Muscle of arm (tissue), 12 donors: Measurements from ENCODE around the gene SEMA3G. TPM values are rescaled to one million over a fixed set of nuclear protein-coding genes. Genes with fewer than 3 reads are reported as not detected.

Source experiments
- DNase-seq: peaks from one replicate; pipeline ENCODE4 v3.0.0-alpha.2; 2013
- polyA plus RNA-seq, 12 donors: library from polyadenylated mRNA; unstranded; fragments of 120-200 nt; gene quantifications; one replicate each; pipeline ENCODE4 v1.2.1, GENCODE V29; 2013; ENCODE audit not compliant: insufficient read length in 12 of 12

Gene SEMA3G
- polyA plus RNA-seq, 12 donors: 10.2 to 16.1 (median 12.5) TPM; not detected in 1

GRCh38 chr3:52480768-52481715 lies 36.1 kb upstream of the SEMA3G start:
- DNase-seq: no peak

DNA sequence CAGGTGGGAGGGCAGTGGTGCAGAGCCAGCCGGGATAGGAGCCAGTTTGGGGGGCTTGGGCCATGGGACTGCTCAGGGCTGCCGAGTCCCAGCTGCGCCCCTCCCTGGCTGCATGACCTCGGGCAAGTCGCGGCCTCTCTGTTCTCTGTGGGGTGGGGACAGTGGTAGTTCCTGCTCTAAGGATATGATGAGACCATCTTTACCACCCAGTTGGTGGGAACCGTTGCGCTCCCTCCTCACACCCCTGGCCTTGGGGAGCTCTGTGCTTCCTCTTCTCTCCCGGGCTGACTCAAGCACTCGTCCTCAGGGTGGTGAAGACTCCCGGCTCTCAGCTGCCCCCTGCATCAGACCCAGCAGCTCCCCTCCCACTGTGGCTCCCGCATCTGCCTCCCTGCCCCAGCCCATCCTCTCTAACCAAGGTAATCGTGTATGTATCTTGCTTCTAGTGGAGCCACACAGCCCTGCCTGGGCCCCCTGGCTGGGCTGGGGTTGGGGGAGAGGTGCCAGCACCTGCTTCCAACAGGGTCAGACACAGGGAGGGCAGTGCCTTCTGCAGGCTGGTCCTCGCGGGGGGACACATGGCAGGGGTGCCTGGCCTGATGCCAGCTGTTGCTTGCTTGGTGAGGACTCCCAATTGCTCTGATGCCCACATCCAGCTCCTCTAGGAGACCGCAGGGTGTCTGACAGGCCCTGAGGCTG lies 35.1 kb upstream of the SEMA3G start:
- no peak for DNase-seq

GRCh38 chr3:52479037-52479876 lies 34.4 kb upstream of the SEMA3G start:
- DNase-seq: no peak

GRCh38 chr3:52477796-52478095 lies 32.8 kb upstream of the SEMA3G start:
- DNase-seq: no peak

DNA sequence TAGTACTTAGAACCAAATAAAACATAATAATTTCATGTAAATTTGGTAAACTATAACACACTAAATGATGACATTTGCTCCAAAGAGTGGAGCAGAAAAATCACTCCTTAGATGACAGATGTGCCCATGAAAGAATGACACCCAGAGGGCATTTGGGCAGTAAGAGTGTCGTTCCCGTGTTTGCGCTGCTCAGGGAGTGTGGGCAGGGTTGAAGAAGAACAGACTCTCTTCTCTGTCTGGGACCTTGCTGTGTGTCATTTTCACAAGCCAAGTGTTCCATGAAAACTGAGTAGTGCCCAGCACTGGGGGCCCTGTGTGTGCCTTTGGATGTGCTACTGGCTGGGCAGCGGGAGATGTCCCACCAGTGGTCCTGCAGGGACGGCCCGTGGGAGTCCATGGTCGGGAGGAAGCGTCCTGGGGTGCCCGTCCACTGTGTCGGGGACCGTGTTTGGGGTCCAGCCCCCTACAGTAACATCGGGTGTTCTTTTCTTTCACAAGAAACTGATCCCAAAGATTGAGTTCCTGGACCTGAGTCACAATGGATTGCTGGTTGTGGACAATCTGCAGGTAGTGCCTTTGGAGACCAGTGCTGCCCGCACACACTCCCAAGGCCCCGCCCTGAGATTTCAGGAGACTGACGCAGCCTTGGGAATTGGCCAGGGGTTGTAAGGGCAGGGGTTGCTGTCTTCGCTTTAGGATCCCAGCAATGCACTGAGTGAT lies 32.3 kb upstream of the SEMA3G start:
- no peak for DNase-seq

DNA sequence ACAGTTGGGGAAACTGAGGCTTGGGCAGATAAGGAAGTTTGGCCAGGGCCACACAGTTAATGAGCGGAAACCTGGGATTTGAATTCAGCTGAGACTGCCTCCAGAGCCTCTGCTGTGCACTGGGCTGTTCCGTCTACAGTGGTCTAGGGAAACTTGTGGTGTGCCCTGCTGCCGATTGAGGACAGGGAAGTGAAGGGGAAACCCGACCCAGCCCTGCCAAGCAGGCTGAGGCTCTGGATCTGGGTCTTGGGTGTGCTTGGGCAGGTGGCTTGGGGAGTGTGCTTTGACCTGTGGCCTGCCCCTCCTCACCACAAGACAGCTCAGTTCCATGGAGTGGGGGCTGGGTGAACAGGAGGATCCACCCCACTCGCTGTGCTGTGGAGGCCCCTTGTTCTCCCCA lies 28.1 kb upstream of the SEMA3G start:
- DNase-seq: no peak

GRCh38 chr3:52472239-52473000 lies 27.5 kb upstream of the SEMA3G start:
- DNase-seq: no peak

DNA sequence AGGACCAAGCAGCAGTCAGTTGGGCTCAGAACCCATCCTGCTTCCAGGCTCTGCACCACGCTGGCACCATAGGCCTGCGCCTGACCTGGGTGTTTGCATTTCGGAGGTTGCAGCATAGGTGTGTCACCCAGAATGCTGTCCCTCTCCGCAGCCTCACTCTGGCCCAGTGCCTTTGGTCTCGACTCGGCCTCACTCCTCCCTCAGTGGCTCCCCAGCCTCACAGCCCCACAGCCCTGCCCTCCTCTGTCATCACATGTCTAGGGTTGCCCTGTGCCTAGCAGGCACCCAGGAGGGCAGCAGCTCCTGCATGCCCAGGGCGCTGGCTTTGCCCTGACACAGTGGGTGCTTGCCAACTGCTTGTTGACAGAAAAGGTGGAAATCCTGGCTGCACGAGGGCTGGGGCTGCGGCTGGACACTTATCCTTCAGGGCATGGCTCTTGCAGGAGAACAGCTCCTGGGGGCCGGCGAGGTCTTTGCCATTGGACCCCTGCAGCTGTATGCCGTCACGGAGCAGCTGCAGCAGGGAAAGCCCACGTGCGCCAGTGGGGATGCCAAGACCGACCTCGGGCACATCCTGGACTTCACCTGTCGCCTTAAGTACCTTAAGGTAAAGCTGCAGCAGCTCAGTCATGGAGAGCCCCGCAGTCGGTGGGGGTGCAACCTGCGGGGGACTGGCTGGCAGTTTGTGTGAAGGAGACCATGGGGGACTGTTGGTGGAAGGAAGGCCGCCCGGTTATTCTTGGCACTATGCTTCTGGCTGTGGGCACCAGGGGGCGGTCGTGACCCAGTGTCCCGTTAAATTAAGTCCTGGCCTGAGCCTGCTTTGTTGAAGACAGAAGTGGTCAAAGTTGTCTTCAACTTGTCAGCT lies 26.7 kb upstream of the SEMA3G start:
- DNase-seq: no peak

GRCh38 chr3:52470920-52471319 lies 26.0 kb upstream of the SEMA3G start:
- DNase-seq: no peak

DNA sequence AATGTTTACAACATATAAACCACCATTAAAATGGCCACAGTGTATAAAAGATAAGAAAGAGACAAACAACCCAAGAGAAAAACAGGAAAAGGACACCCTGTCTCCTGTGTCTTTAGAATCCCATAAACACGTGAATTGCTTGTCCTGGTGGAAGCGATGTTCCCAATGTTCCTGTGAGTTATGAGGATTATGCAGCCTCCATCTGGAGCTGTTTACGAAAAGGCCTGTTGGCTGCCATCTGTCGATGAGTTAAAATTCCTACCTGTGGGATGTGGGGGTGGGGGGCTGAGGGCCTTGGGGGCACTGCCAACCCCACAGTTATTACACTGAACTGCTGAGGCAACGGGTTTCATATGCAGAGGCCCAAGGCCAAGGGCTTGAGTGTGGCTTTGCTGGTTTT lies 24.1 kb upstream of the SEMA3G start:
- DNase-seq: no peak

GRCh38 chr3:52468336-52468735 lies 23.4 kb upstream of the SEMA3G start:
- no peak for DNase-seq

DNA sequence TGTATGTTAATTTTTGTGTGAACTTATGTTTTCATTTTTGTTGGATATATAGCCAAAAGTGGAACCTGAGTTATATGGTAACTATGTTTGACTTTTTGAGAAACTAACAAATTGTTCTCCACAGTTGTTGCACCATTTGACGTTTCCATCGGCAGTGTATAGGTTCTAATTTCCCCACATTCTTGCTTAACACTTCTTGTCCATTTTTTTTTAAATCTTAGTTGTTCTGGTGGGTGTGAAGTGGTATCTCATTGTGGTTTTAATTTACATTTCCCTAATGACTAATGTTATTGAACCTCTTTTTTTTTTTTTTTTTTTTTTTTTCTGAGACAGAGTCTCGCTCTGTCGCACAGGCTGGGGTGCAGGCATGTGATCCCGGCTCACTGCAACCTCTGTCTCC lies 18.5 kb upstream of the SEMA3G start:
- DNase-seq: no peak

- DNase-seq: no peak
Observed at GRCh38 chr3:52461874-52462273, 17.0 kb upstream of the SEMA3G start.

- no peak for DNase-seq
Observed at GRCh38 chr3:52458770-52459545, 14.1 kb upstream of the SEMA3G start.

GRCh38 chr3:52458031-52458760 lies 13.3 kb upstream of the SEMA3G start:
- DNase-seq: no peak

DNA sequence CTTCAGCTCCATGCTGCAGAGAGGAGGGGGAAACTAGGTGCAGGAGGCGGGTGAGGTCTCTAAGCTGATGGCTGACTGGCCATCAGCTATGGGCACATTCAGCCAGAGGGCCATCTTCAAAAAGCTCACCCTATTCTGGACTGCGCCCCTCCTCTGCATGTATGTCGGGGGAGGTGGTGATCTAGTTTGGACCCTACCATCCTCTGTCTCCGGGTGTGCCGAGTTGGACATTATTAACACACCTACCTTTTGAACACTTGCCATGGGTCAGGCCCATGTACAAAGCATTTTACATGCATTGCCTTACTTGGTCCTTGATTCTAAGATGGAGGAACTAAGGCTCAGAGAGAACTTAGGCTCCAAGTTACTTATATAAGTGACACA lies 11.9 kb upstream of the SEMA3G start:
- DNase-seq: no peak

DNA sequence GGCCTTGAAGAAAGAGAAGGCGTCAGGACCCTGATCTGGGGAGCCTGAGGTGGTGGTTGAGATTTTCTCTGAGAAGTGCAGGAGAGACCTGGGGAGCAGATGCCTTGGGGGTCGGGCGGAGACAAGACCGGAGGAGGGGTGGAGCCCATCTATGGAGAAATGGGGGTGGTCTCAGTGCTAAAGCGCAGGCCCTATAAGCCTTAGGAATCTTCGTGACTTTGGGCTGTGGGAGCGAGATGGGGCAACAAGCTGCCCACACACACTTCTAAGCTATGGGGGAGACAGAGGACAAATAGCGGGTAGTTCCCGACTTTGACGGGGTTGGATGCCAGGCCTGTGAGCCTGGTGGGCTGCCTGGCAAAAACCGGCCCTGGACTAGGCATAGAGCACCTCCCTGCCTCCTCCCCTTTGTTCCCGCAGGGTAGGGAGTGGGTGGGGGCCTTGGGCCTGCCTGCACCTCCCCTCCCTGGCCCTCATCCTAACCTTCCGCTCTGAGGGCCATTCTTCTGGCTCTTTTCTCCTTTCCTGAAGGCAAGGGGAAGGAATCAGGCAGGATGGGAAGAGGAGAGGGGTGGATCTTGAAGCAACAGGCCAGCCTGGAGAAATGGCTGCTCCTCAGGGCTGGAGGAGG lies 11.4 kb upstream of the SEMA3G start:
- peak; percentile 75 for DNase-seq
